K562 (cell line): Measurements from ENCODE around the gene FAR1. TPM values are rescaled to one million over a fixed set of nuclear protein-coding genes. Genes with fewer than 3 reads are reported as not detected.

Source experiments
- ATAC-seq: fragments of 200-7000 bp; cut with Tn5 transposase; 3 replicates; pipeline ENCODE4 v1.9.1; 2020; ENCODE audit warnings: moderate library complexity
- BruUV-seq: library from RNA; stranded (reverse); fragments of 400-500 nt; replicated peaks from 2 replicates; lab custom pipeline; 2021; lab: Mats Ljungman, UMichigan
- CTCF ChIA-PET: fragments of 300-600 bp; formaldehyde crosslinking; extraction: SDS; loops from one replicate; lab custom pipeline; 2021; ENCODE audit warnings: low intra/inter-chr PET ratio; lab: Yijun Ruan, JAX
- POLR2A ChIA-PET: fragments of 300-600, 350-650 bp; sonication (Branson Sonifier 250); formaldehyde crosslinking; extraction: SDS; loops from one replicate; lab custom pipeline; 2021; ENCODE audit warnings: antibody characterized with exemption, inconsistent platforms; lab: Yijun Ruan, JAX
- DNase-seq, 4 experiments: peaks; one replicate each; pipeline versions ENCODE4 v3.0.0 to v3.0.0-alpha.2; 2011 to 2018; ENCODE audit warnings: low spot score in 3 of 4, mixed read lengths in 3 of 4; ENCODE audit errors: extremely low read depth in 1 of 4
- FAIRE-seq: peaks from 2 replicates; lab custom pipeline; 2011; peaks lifted over from hg19 to GRCh38; lab: Jason Lieb, UNC
- H2AFZ ChIP-seq: 2 replicates; pipeline ENCODE4 v1.6.0; 2011; ENCODE audit warnings: low read depth, low read length, control low read depth, inconsistent platforms
- H3K27ac ChIP-seq: fragments of 200-600 bp; 3 replicates; pipeline ENCODE4 v1.8.0; 2011; ENCODE audit warnings: low read depth, mild to moderate bottlenecking, control low read depth, inconsistent platforms, low read length, moderate library complexity, mixed read lengths; ENCODE audit errors: extremely low read depth
- H3K27me3 ChIP-seq, 2 experiments: fragments of 300-600 bp in 1 of 2; 2 replicates in 1 of 2; 3 replicates in 1 of 2; pipeline versions ENCODE4 v1.6.0 to v1.8.0; 2011; ENCODE audit warnings: inconsistent platforms in 2 of 2, low read length in 2 of 2, mild to moderate bottlenecking in 1 of 2, mixed read lengths in 1 of 2, moderate library complexity in 1 of 2; ENCODE audit not compliant: control insufficient read depth in 2 of 2, insufficient read depth in 2 of 2
- H3K36me3 ChIP-seq: fragments of 300-600 bp; 3 replicates; pipeline ENCODE4 v1.8.0; 2011; ENCODE audit warnings: mild to moderate bottlenecking, low read length, inconsistent platforms; ENCODE audit not compliant: control insufficient read depth, insufficient read depth
- H3K4me1 ChIP-seq, 2 experiments: fragments of 200-600 bp in 1 of 2; replicated peaks in 1 of 2; 2 replicates in 1 of 2; 3 replicates in 1 of 2; pipeline versions ENCODE4 v1.5.1 to v1.8.0; 2011; ENCODE audit warnings: inconsistent platforms in 2 of 2, low read length in 2 of 2, mild to moderate bottlenecking in 1 of 2, mixed read lengths in 1 of 2, moderate library complexity in 1 of 2; ENCODE audit not compliant: control insufficient read depth in 2 of 2, insufficient read depth in 2 of 2
- H3K4me2 ChIP-seq: 2 replicates; pipeline ENCODE4 v1.6.1; 2011; ENCODE audit warnings: low read length, control low read depth, inconsistent platforms, mixed read lengths; ENCODE audit not compliant: insufficient read depth
- H3K4me3 ChIP-seq: fragments of 200-600 bp; sonication (generic), shearing (Covaris generic); 2 replicates; pipeline ENCODE4 v1.5.1; 2016; ENCODE audit warnings: control low read depth, inconsistent platforms
- H3K79me2 ChIP-seq: fragments of 200-600 bp; 3 replicates; pipeline ENCODE4 v1.8.0; 2011; ENCODE audit warnings: low read length, inconsistent platforms; ENCODE audit not compliant: control insufficient read depth, insufficient read depth
- H3K9ac ChIP-seq, 2 experiments: 2 replicates each; pipeline versions ENCODE4 v1.6.0 to v1.6.1; 2011; ENCODE audit warnings: low read depth in 2 of 2, low read length in 2 of 2, control low read depth in 1 of 2, inconsistent platforms in 1 of 2, mild to moderate bottlenecking in 1 of 2, mixed read lengths in 1 of 2; ENCODE audit not compliant: insufficient read depth in 1 of 2
- H3K9me1 ChIP-seq: one replicate; pipeline ENCODE4 v1.6.0; 2011; ENCODE audit warnings: inconsistent platforms, mild to moderate bottlenecking, low read length, moderate library complexity; ENCODE audit not compliant: control insufficient read depth, insufficient read depth
- H3K9me3 ChIP-seq: replicated peaks from 2 replicates; pipeline ENCODE4 v1.5.1; 2011; ENCODE audit warnings: low read depth, low read length, inconsistent platforms; ENCODE audit not compliant: control insufficient read depth, insufficient read depth
- H4K20me1 ChIP-seq: replicated peaks from 2 replicates; pipeline ENCODE4 v1.6.1; 2011; ENCODE audit warnings: low read length, inconsistent platforms, mixed read lengths; ENCODE audit not compliant: control insufficient read depth, insufficient read depth
- KDM2B ChIP-seq: fragments of 250-450 bp; sonication (Bioruptor Pico); IDR thresholded peaks from 2 replicates; pipeline ENCODE4 v1.8.0; 2021; ENCODE audit warnings: mild to moderate bottlenecking, moderate library complexity
- POLR2H ChIP-seq: IDR thresholded peaks from 2 replicates; pipeline ENCODE4 v1.6.1; 2016; ENCODE audit warnings: missing genetic modification characterization, low read depth, mild to moderate bottlenecking, control low read depth, missing compliant biosample characterization, moderate library complexity
- SRSF1 ChIP-seq: fragments of 200-400 bp; formaldehyde crosslinking; IDR thresholded peaks from 2 replicates; pipeline ENCODE4 v1.6.1; 2017; ENCODE audit warnings: mild to moderate bottlenecking, low read depth, low read length, moderate library complexity
- TAF9B ChIP-seq: fragments of 450-650 bp; IDR thresholded peaks from 2 replicates; pipeline ENCODE4 v1.6.1; 2018; ENCODE audit warnings: mild to moderate bottlenecking; ENCODE audit not compliant: partially characterized antibody
- ZNF586 ChIP-seq: fragments of 450-650 bp; formaldehyde crosslinking; conservative IDR thresholded peaks from 2 replicates; pipeline ENCODE4 v1.4.0; 2020; ENCODE audit warnings: mild to moderate bottlenecking, moderate library complexity
- in situ Hi-C: fragments of 300-500 bp; cut with MboI; formaldehyde crosslinking; loops from 4 replicates; pipeline ENCODE4 v1.15.0; 2018; ENCODE audit warnings: inconsistent platforms, mixed read lengths
- intact Hi-C: fragments of 100-400 bp; cut with micrococcal nuclease; formaldehyde crosslinking; loops from 2 replicates; pipeline ENCODE4 v1.14.2; 2022
- polyA plus RNA-seq, 8 experiments: library from polyadenylated mRNA; depleted of rRNA in 4 of 8; stranded (reverse) in 5 of 8; unstranded in 3 of 8; fragments of >200 nt; fragmentation: Nextera tagmentation in 2 of 8; fragmentation: Illumina TruSeq in 1 of 8; extraction: Ambion mirVana in 2 of 8; extraction: Trizol in 1 of 8; gene quantifications; 2 replicates each; pipeline versions ENCODE4 v1.2.1 to v1.2.3, GENCODE V29; 2011 to 2014; ENCODE audit warnings: inconsistent platforms in 1 of 8, missing spikeins in 1 of 8
- total RNA-seq, 7 experiments: library from RNA; depleted of rRNA in 6 of 7; stranded (reverse); fragments of >200 nt in 6 of 7; fragmentation: Illumina TruSeq in 2 of 7; extraction: Trizol in 2 of 7; gene quantifications; 2 replicates each; pipeline versions ENCODE4 v1.2.1 to v1.2.3, GENCODE V29; 2011 to 2021; ENCODE audit warnings: low replicate concordance in 1 of 7
- TF ChIP-seq, protein P1 (sequence below): fragments of 450-650 bp; formaldehyde crosslinking; IDR thresholded peaks from 2 replicates; pipeline ENCODE4 v1.4.0; 2020; ENCODE audit warnings: mild to moderate bottlenecking, moderate library complexity
- TF ChIP-seq, protein P2 (sequence below): fragments of 450-650 bp; IDR thresholded peaks from 2 replicates; pipeline ENCODE4 v1.6.1; 2018; ENCODE audit warnings: mild to moderate bottlenecking, low read depth; ENCODE audit not compliant: partially characterized antibody
- TF ChIP-seq, protein P3 (sequence below): fragments of 450-650 bp; formaldehyde crosslinking; IDR thresholded peaks from 2 replicates; pipeline ENCODE4 v1.4.0; 2020; ENCODE audit warnings: mild to moderate bottlenecking, moderate library complexity

FAR1 gene
- total and polyA plus RNA-seq, 9 of the 15 experiments (the other 6 are each of a cell fraction or from before 2014, with no cell fraction given): 17.7 to 88.2 (median 52.6) TPM

DNA sequence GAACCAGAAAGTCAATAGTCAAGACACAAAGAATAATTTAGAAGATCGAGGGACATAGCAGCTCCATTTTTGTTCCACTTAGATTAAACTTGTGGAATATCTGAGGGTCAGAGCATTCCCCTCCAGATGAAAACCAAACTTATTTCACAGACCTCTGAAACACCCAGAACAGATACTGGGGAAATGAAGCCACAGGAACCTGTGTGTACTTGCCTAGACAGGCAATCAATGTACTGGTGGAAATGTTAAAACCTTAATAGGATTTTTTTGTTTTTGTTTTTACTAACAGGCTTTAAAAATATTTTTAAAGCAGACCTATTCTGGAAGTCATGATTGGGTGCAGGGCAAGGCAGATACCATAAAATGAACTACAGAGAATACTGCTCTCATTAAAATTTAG, 4.1 kb upstream of the FAR1 start (continued):
- TF ChIP-seq, protein P1, sequence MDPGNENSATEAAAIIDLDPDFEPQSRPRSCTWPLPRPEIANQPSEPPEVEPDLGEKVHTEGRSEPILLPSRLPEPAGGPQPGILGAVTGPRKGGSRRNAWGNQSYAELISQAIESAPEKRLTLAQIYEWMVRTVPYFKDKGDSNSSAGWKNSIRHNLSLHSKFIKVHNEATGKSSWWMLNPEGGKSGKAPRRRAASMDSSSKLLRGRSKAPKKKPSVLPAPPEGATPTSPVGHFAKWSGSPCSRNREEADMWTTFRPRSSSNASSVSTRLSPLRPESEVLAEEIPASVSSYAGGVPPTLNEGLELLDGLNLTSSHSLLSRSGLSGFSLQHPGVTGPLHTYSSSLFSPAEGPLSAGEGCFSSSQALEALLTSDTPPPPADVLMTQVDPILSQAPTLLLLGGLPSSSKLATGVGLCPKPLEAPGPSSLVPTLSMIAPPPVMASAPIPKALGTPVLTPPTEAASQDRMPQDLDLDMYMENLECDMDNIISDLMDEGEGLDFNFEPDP: no peak
- no peak for TF ChIP-seq ZNF586
- TF ChIP-seq, protein P2, sequence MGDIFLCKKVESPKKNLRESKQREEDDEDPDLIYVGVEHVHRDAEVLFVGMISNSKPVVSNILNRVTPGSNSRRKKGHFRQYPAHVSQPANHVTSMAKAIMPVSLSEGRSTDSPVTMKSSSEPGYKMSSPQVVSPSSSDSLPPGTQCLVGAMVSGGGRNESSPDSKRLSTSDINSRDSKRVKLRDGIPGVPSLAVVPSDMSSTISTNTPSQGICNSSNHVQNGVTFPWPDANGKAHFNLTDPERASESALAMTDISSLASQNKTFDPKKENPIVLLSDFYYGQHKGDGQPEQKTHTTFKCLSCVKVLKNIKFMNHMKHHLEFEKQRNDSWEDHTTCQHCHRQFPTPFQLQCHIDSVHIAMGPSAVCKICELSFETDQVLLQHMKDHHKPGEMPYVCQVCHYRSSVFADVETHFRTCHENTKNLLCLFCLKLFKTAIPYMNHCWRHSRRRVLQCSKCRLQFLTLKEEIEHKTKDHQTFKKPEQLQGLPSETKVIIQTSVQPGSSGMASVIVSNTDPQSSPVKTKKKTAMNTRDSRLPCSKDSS: no peak

DNA sequence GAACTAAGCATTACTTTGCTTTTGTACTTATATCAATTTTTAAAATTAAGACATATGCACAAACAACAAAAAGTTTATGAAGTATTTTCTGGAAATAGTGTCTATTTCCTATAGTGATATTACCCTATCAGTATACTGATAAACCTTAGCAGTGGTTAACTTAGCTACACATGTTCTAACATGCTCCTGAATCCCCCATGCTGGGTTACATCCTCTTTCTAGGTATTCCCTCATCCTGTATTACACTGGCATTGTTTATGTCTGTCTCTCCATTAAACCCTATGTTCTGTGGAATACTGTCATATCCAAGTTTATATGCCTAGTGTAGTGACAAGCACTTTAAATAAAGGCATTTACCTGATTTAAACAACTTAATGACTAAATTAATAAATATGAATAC, 1.8 kb upstream of the FAR1 start:
- H3K4me1 ChIP-seq: peaks cover 11 to 12% of the 10 kb centered on the region in 2 experiments; a peak in 4 of 5 replicates
- H3K4me3 ChIP-seq: no peak overlapping the region
- TF ChIP-seq, protein P3, sequence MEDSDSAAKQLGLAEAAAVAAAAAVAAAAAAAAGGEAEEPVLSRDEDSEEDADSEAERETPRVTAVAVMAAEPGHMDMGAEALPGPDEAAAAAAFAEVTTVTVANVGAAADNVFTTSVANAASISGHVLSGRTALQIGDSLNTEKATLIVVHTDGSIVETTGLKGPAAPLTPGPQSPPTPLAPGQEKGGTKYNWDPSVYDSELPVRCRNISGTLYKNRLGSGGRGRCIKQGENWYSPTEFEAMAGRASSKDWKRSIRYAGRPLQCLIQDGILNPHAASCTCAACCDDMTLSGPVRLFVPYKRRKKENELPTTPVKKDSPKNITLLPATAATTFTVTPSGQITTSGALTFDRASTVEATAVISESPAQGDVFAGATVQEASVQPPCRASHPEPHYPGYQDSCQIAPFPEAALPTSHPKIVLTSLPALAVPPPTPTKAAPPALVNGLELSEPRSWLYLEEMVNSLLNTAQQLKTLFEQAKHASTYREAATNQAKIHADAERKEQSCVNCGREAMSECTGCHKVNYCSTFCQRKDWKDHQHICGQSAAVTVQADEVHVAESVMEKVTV: no peak
- no peak for TF ChIP-seq TAF9B
- TF ChIP-seq SRSF1: no peak
- no peak for TF ChIP-seq KDM2B (CRISPR knock-in tag)
- TF ChIP-seq POLR2H (tag): no peak
- TF ChIP-seq, protein P2: no peak
- H3K36me3 ChIP-seq: peaks cover 9% of the 10 kb centered on the region; the same call in 2 of the 3 replicates
- H3K79me2 ChIP-seq: peaks cover 32% of the 10 kb centered on the region
- peaks cover 6% of the 10 kb centered on the region; the same call in 1 of the 2 replicates for H3K9me3 ChIP-seq
- CTCF ChIA-PET: no interaction called here
- BruUV-seq: no TSS peak
- intact Hi-C loops (loop anchor here (10.0 kb wide), 1 partner anchor 202 kb away; the partner anchor contains the start of gene BTBD10), in situ Hi-C loops (no loop called here)
- DNase-seq (no peak), FAIRE-seq (no peak), ATAC-seq (no peak)
- H4K20me1 ChIP-seq: peaks cover 6% of the 10 kb centered on the region; the same call in 1 of the 2 replicates
- H3K27me3 ChIP-seq: no peaks in the 10 kb centered on the region
- H3K9ac ChIP-seq: no peak overlapping the region
- no peaks in the 10 kb centered on the region for H3K9me1 ChIP-seq
- no peak overlapping the region for H3K27ac ChIP-seq
- no peak overlapping the region for H3K4me2 ChIP-seq
- H2AFZ ChIP-seq: no peak overlapping the region
- POLR2A ChIA-PET: no interaction called here
